Parathyroid adenoma (tissue), 2 donors: Measurements from ENCODE around the gene ACTL8.

Source experiments
- H2AFZ ChIP-seq: fragments of 300-600 bp; sonication (generic); one replicate; pipeline ENCODE4 v1.7.0; 2017; ENCODE audit warnings: antibody characterized with exemption, mild to moderate bottlenecking
- H3K27ac ChIP-seq: fragments of 300-600 bp; sonication (generic); one replicate; pipeline ENCODE4 v1.7.0; 2017
- H3K27me3 ChIP-seq: fragments of 300-600 bp; sonication (generic); one replicate; pipeline ENCODE4 v1.7.0; 2017; ENCODE audit warnings: low read length; ENCODE audit not compliant: control insufficient read depth, insufficient read depth
- H3K36me3 ChIP-seq: fragments of 300-600 bp; sonication (generic); one replicate; pipeline ENCODE4 v1.7.0; 2017; ENCODE audit warnings: low read length; ENCODE audit not compliant: control insufficient read depth, insufficient read depth
- H3K4me1 ChIP-seq: fragments of 300-600 bp; sonication (generic); one replicate; pipeline ENCODE4 v1.7.0; 2017; ENCODE audit warnings: control low read depth
- H3K4me2 ChIP-seq: fragments of 300-600 bp; sonication (generic); one replicate; pipeline ENCODE4 v1.7.0; 2017; ENCODE audit warnings: low read length
- H3K4me3 ChIP-seq: fragments of 300-600 bp; sonication (generic); one replicate; pipeline ENCODE4 v1.7.0; 2017; ENCODE audit warnings: low read depth, low read length
- H3K79me2 ChIP-seq: fragments of 300-600 bp; sonication (generic); one replicate; pipeline ENCODE4 v1.7.0; 2017; ENCODE audit warnings: control low read depth
- H3K9ac ChIP-seq: fragments of 300-600 bp; sonication (generic); one replicate; pipeline ENCODE4 v1.7.0; 2017; ENCODE audit warnings: mild to moderate bottlenecking
- H3K9me3 ChIP-seq: fragments of 300-600 bp; sonication (generic); one replicate; pipeline ENCODE4 v1.7.0; 2017; ENCODE audit warnings: low read length; ENCODE audit not compliant: control insufficient read depth
- CTCF ChIP-seq: fragments of 300-600 bp; sonication (generic); IDR thresholded peaks from one replicate; pipeline ENCODE4 v1.7.0; 2017; ENCODE audit warnings: antibody characterized with exemption, mild to moderate bottlenecking
- donor health status: primary hyperparathyroidism.

The ACTL8 gene

GRCh38 chr1:17755120-17755519 is at the start of gene ACTL8:
Gene ACTL8 (plus strand): TSS chr1:17755333. CDS start chr1:17823009, 67,676 bp downstream.
- Histone ChIP-seq H3K9me3 (peaks cover 2% of the 10 kb centered on the region), H3K4me3 (no peak within 1 kb of the TSS)

GRCh38 chr1:17706445-17706844 is 48.7 kb upstream of the ACTL8 start:
- no peaks in the 10 kb centered on the region for H3K36me3 ChIP-seq
- TF ChIP-seq CTCF, result no peak
- no peak overlapping the region for H2AFZ ChIP-seq
- no peaks in the 10 kb centered on the region for H3K27me3 ChIP-seq
- H3K4me1 ChIP-seq, result no peaks in the 10 kb centered on the region
- H3K4me2 ChIP-seq, result no peak overlapping the region
- no peaks in the 10 kb centered on the region for H3K79me2 ChIP-seq
- no peak overlapping the region for H3K9ac ChIP-seq
- H3K4me3 ChIP-seq, result no peak overlapping the region
- no peaks in the 10 kb centered on the region for H3K9me3 ChIP-seq
- H3K27ac ChIP-seq, result no peak overlapping the region

More at GRCh38 chr1:17755120-17755519, at the start of gene ACTL8:
- TF ChIP-seq CTCF, result no peak
- Histone ChIP-seq H3K27me3 (no peaks in the 10 kb centered on the region), H3K4me1 (no peaks in the 10 kb centered on the region), H3K27ac (no peak within 1 kb of the TSS), H3K4me2 (no peak within 1 kb of the TSS), H3K9ac (no peak within 1 kb of the TSS), H2AFZ (no peak within 1 kb of the TSS), H3K36me3 (no peaks in the 10 kb centered on the region), H3K79me2 (no peaks in the 10 kb centered on the region)

- no peak overlapping the region for H3K4me2 ChIP-seq
Measured at GRCh38 chr1:17709981-17710380, 45.2 kb upstream of the ACTL8 start.

GRCh38 chr1:17710889-17711576 is 44.1 kb upstream of the ACTL8 start:
- TF ChIP-seq CTCF, result no peak
- Histone ChIP-seq H3K4me2 (no peak overlapping the region), H3K36me3 (no peaks in the 10 kb centered on the region), H3K9me3 (no peaks in the 10 kb centered on the region), H3K27me3 (no peaks in the 10 kb centered on the region), H3K27ac (no peak overlapping the region), H3K4me1 (no peaks in the 10 kb centered on the region), H3K9ac (no peak overlapping the region), H2AFZ (no peak overlapping the region), H3K79me2 (no peaks in the 10 kb centered on the region), H3K4me3 (no peak overlapping the region)

More at GRCh38 chr1:17709981-17710380, 45.2 kb upstream of the ACTL8 start:
- Histone ChIP-seq H3K4me1 (no peaks in the 10 kb centered on the region), H3K9ac (no peak overlapping the region), H3K4me3 (no peak overlapping the region), H2AFZ (no peak overlapping the region), H3K36me3 (no peaks in the 10 kb centered on the region), H3K79me2 (no peaks in the 10 kb centered on the region), H3K27me3 (no peaks in the 10 kb centered on the region), H3K27ac (no peak overlapping the region), H3K9me3 (no peaks in the 10 kb centered on the region)
- TF ChIP-seq CTCF, result no peak

GRCh38 chr1:17711577-17711910 is 43.6 kb upstream of the ACTL8 start:
- no peaks in the 10 kb centered on the region for H3K4me1 ChIP-seq
- H3K4me2 ChIP-seq, result no peak overlapping the region
- no peaks in the 10 kb centered on the region for H3K9me3 ChIP-seq
- no peaks in the 10 kb centered on the region for H3K27me3 ChIP-seq
- H2AFZ ChIP-seq, result no peak overlapping the region
- H3K27ac ChIP-seq, result no peak overlapping the region
- H3K4me3 ChIP-seq, result no peak overlapping the region
- no peaks in the 10 kb centered on the region for H3K79me2 ChIP-seq
- H3K36me3 ChIP-seq, result no peaks in the 10 kb centered on the region
- H3K9ac ChIP-seq, result no peak overlapping the region
- no peak for TF ChIP-seq CTCF
